PC-3 (cell line): ENCODE data around the gene RBMS3. TPM values are rescaled to one million over a fixed set of nuclear protein-coding genes. Genes with fewer than 3 reads are reported as not detected.

Experiments
- ATAC-seq: fragments of 200-7000 bp; cut with Tn5 transposase; 2 replicates; pipeline ENCODE4 v1.9.1; 2020; ENCODE audit warnings: mild to moderate bottlenecking, moderate library complexity
- BruUV-seq: library from RNA; stranded (reverse); fragments of 400-500 nt; replicated peaks from 2 replicates; lab custom pipeline; 2021; lab: Mats Ljungman, UMichigan
- CTCF ChIA-PET: fragments of 300-600 bp; sonication (Branson Sonifier 250); formaldehyde crosslinking; loops from one replicate; lab custom pipeline; 2022; ENCODE audit warnings: antibody characterized with exemption; lab: Charles Lee
- POLR2A ChIA-PET: fragments of 300-600 bp; sonication (Branson Sonifier 250); formaldehyde crosslinking; loops from one replicate; lab custom pipeline; 2022; ENCODE audit warnings: antibody characterized with exemption; ENCODE audit not compliant: unreplicated experiment; lab: Charles Lee
- DNase-seq: peaks from one replicate; pipeline ENCODE4 v3.0.0-alpha.2; 2015
- H2AFZ ChIP-seq: fragments of 300-600 bp; sonication (generic); 2 replicates; pipeline ENCODE4 v1.6.0; 2016; ENCODE audit warnings: antibody characterized with exemption, low read length
- H3F3A ChIP-seq: fragments of 300-600 bp; sonication (generic); one replicate; pipeline ENCODE4 v1.6.0; 2017; ENCODE audit warnings: antibody characterized with exemption, low read length, control low read depth, mild to moderate bottlenecking; ENCODE audit not compliant: unreplicated experiment
- H3K27ac ChIP-seq: fragments of 300-600 bp; sonication (generic); 2 replicates; pipeline ENCODE4 v1.5.1; 2016; ENCODE audit warnings: mild to moderate bottlenecking, low read length
- H3K27me3 ChIP-seq: fragments of 300-600 bp; sonication (generic); 2 replicates; pipeline ENCODE4 v1.6.1; 2016; ENCODE audit warnings: low read length, mixed read lengths
- H3K36me3 ChIP-seq: fragments of 300-600 bp; sonication (generic); 2 replicates; pipeline ENCODE4 v1.6.1; 2016; ENCODE audit warnings: low read depth, mixed run types, low read length, mixed read lengths
- H3K4me1 ChIP-seq: fragments of 300-600 bp; sonication (generic); 2 replicates; pipeline ENCODE4 v1.5.1; 2016; ENCODE audit warnings: low read length; ENCODE audit not compliant: insufficient read depth
- H3K4me2 ChIP-seq: fragments of 300-600 bp; sonication (generic); 2 replicates; pipeline ENCODE4 v1.6.0; 2016; ENCODE audit warnings: low read length
- H3K4me3 ChIP-seq: fragments of 300-600 bp; sonication (generic); 2 replicates; pipeline ENCODE4 v1.5.1; 2016; ENCODE audit warnings: mild to moderate bottlenecking, low read length, mixed read lengths
- H3K79me2 ChIP-seq: fragments of 300-600 bp; sonication (generic); 2 replicates; pipeline ENCODE4 v1.6.1; 2017; ENCODE audit warnings: low read length, mixed read lengths
- H3K9ac ChIP-seq: fragments of 300-600 bp; sonication (generic); 2 replicates; pipeline ENCODE4 v1.6.0; 2016; ENCODE audit warnings: mild to moderate bottlenecking, low read length
- H3K9me2 ChIP-seq: fragments of 300-600 bp; sonication (generic); replicated peaks from 2 replicates; pipeline ENCODE4 v1.6.1; 2016; ENCODE audit warnings: mixed run types, low read length, mixed read lengths
- H3K9me3 ChIP-seq: fragments of 300-600 bp; sonication (generic); 2 replicates; pipeline ENCODE4 v1.6.1; 2016; ENCODE audit warnings: low read length, mixed read lengths
- H4K20me1 ChIP-seq: fragments of 300-600 bp; sonication (generic); 2 replicates; pipeline ENCODE4 v1.6.1; 2016; ENCODE audit warnings: low read length, mixed read lengths
- EZH2 ChIP-seq: fragments of 300-600 bp; sonication (generic); IDR thresholded peaks from one replicate; pipeline ENCODE4 v1.6.1; 2017; ENCODE audit warnings: antibody characterized with exemption, mild to moderate bottlenecking, low read length; ENCODE audit not compliant: unreplicated experiment
- EZH2phosphoT487 ChIP-seq: fragments of 300-600 bp; sonication (generic); IDR thresholded peaks from 2 replicates; pipeline ENCODE4 v1.6.1; 2018; ENCODE audit warnings: mild to moderate bottlenecking, antibody characterized with exemption, low read length, borderline replicate concordance
- intact Hi-C: fragments of 100-400 bp; cut with micrococcal nuclease; formaldehyde crosslinking; loops from 2 replicates; pipeline ENCODE4 v1.9.0; 2023
- total RNA-seq: library from RNA; depleted of rRNA; stranded (reverse); fragments of >200 nt; gene quantifications from 2 replicates; pipeline ENCODE4 v1.2.3, GENCODE V29; 2014
- TF ChIP-seq, protein P1 (sequence below): fragments of 300-600 bp; sonication (generic); conservative IDR thresholded peaks from 2 replicates; pipeline ENCODE4 v1.5.1; 2017; ENCODE audit warnings: antibody characterized with exemption, low read depth, mild to moderate bottlenecking, low read length

Gene RBMS3
- total RNA-seq, 1 experiment from 2014 or later: 5.4 TPM

- H3K4me1 ChIP-seq: peaks cover 9% of the 10 kb centered on the region; the same call in 1 of the 2 replicates
- H3F3A ChIP-seq: no peaks in the 10 kb centered on the region
- H3K79me2 ChIP-seq: no peaks in the 10 kb centered on the region
- H3K4me2 ChIP-seq: no peak overlapping the region
- no peaks in the 10 kb centered on the region for H3K27me3 ChIP-seq
- H3K9me2 ChIP-seq: no peaks in the 10 kb centered on the region; the same call in 1 of the 2 replicates
- ChIA-PET POLR2A (no interaction called here), CTCF (no interaction called here)
- no peak overlapping the region for H3K9ac ChIP-seq
- DNase-seq (no peak), ATAC-seq (no peak)
- H2AFZ ChIP-seq: no peak overlapping the region
- no peaks in the 10 kb centered on the region for H4K20me1 ChIP-seq
- H3K4me3 ChIP-seq: no peak overlapping the region
- H3K9me3 ChIP-seq: no peaks in the 10 kb centered on the region
- no peak overlapping the region for H3K27ac ChIP-seq
- TF ChIP-seq EZH2phosphoT487 (no peak), EZH2 (no peak)
- TF ChIP-seq, protein P1, sequence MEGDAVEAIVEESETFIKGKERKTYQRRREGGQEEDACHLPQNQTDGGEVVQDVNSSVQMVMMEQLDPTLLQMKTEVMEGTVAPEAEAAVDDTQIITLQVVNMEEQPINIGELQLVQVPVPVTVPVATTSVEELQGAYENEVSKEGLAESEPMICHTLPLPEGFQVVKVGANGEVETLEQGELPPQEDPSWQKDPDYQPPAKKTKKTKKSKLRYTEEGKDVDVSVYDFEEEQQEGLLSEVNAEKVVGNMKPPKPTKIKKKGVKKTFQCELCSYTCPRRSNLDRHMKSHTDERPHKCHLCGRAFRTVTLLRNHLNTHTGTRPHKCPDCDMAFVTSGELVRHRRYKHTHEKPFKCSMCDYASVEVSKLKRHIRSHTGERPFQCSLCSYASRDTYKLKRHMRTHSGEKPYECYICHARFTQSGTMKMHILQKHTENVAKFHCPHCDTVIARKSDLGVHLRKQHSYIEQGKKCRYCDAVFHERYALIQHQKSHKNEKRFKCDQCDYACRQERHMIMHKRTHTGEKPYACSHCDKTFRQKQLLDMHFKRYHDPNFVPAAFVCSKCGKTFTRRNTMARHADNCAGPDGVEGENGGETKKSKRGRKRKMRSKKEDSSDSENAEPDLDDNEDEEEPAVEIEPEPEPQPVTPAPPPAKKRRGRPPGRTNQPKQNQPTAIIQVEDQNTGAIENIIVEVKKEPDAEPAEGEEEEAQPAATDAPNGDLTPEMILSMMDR: no peak
- BruUV-seq: no TSS peak
- intact Hi-C loops: no loop called here
- H3K36me3 ChIP-seq: no peaks in the 10 kb centered on the region
These were observed 19.8 kb upstream of the RBMS3 start for GRCh38 chr3:29261119-29261518.

DNA sequence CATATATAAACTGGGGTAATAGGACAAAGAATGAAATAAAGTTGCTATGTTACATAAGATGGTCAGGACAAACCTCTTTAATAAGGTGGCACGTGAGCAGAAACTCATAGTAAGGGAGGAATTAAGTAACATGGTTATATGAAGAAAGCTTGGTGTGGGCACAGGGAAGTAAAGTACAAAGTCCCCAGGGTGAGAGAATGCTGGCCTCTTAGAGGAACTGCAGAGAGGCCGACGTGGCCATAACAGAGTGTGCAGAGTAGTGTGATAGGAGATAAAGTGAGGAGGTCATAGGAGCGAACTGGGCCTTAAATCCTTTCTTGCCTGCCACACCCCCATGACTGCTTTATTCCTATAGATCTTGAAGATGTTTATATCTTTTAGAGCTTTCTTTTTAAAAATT lies 17.4 kb upstream of the RBMS3 start:
- CTCF ChIA-PET: no interaction called here
- H4K20me1 ChIP-seq: no peaks in the 10 kb centered on the region

DNA sequence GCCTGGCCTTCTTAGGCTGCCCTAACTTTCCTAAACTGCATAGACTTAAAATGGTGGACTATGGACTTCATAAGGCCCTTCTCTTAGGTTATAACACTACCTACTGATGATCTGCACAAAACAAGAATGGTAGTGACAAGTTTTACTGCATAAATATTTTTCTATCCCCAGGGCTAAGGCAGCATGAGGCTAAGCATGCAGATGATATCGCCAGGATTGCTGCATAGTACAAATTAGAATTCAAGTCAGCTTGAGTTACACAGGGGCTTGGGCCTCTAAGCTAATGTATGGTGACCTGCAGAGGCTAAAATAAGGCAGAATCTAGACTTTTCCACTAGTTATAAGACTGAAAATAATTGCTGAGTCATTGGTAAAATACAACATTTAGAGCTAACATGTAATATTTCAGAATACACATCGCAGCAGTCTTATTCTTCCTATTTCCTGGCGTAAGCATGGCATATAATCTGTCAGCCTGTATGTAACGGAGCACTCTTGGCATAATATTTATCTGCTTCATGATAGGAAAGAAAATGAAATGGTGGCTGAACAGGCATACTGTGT lies 15.3 kb upstream of the RBMS3 start:
- no peak overlapping the region for H2AFZ ChIP-seq
- ChIA-PET CTCF (no interaction called here), POLR2A (no interaction called here)
- no peak overlapping the region for H3K4me2 ChIP-seq
- ATAC-seq: no peak
- H3K4me1 ChIP-seq: no peaks in the 10 kb centered on the region
- no peaks in the 10 kb centered on the region for H3K9me2 ChIP-seq
- no peak for DNase-seq
- no peaks in the 10 kb centered on the region for H3K36me3 ChIP-seq
- intact Hi-C loops: no loop called here
- H3K27me3 ChIP-seq: no peaks in the 10 kb centered on the region
- no peak for TF ChIP-seq EZH2
- no peaks in the 10 kb centered on the region for H4K20me1 ChIP-seq
- no peak overlapping the region for H3K27ac ChIP-seq
- H3K79me2 ChIP-seq: no peaks in the 10 kb centered on the region
- no peaks in the 10 kb centered on the region for H3K9me3 ChIP-seq
- H3K4me3 ChIP-seq: no peak overlapping the region
- no peak overlapping the region for H3K9ac ChIP-seq
- BruUV-seq: no TSS peak
- H3F3A ChIP-seq: no peaks in the 10 kb centered on the region

More for the DNA sequence above, 17.4 kb upstream of the RBMS3 start:
- Histone ChIP-seq H3K27me3 (no peaks in the 10 kb centered on the region), H3K9ac (no peak overlapping the region), H3K4me1 (no peaks in the 10 kb centered on the region), H3K36me3 (no peaks in the 10 kb centered on the region), H3K9me2 (no peaks in the 10 kb centered on the region; the same call in 1 of the 2 replicates), H3K4me2 (no peak overlapping the region), H3K27ac (no peak overlapping the region), H3K9me3 (no peaks in the 10 kb centered on the region), H3K79me2 (no peaks in the 10 kb centered on the region), H2AFZ (no peak overlapping the region), H3F3A (no peaks in the 10 kb centered on the region), H3K4me3 (no peak overlapping the region)
- DNase-seq (no peak), ATAC-seq (no peak)
- TF ChIP-seq EZH2phosphoT487 (no peak), EZH2 (no peak)
- TF ChIP-seq, protein P1: no peak
- POLR2A ChIA-PET: no interaction called here
- no TSS peak for BruUV-seq
- intact Hi-C loops: no loop called here
